HEK293T (cell line): ENCODE measurements around the gene PSTK.

Experiments
- CTCF ChIA-PET: fragments of 350-600 bp; formaldehyde crosslinking; extraction: SDS; loops from one replicate; lab custom pipeline; 2021; ENCODE audit warnings: antibody characterized with exemption, inconsistent platforms; lab: Yijun Ruan, JAX
- POLR2A ChIA-PET: fragments of 350-600 bp; formaldehyde crosslinking; extraction: SDS; loops from one replicate; lab custom pipeline; 2020; ENCODE audit warnings: antibody characterized with exemption, inconsistent platforms; lab: Yijun Ruan, JAX
- DNase-seq: peaks from one replicate; pipeline ENCODE4 v3.0.0; 2012; ENCODE audit warnings: mixed read lengths; ENCODE audit errors: extremely low spot score
- ARNT ChIP-seq: fragments of 450-650 bp; IDR thresholded peaks from 2 replicates; pipeline ENCODE4 v1.6.1; 2017; ENCODE audit warnings: mild to moderate bottlenecking
- BHLHE40 ChIP-seq: fragments of 450-650 bp; IDR thresholded peaks from 2 replicates; pipeline ENCODE4 v1.6.1; 2016; ENCODE audit warnings: mild to moderate bottlenecking, moderate library complexity, borderline replicate concordance
- CTBP1 ChIP-seq: fragments of 450-650 bp; IDR thresholded peaks from 2 replicates; pipeline ENCODE4 v1.6.1; 2016; ENCODE audit warnings: borderline replicate concordance
- ELF4 ChIP-seq: fragments of 450-650 bp; IDR thresholded peaks from 2 replicates; pipeline ENCODE4 v1.6.1; 2017; ENCODE audit warnings: antibody characterized with exemption
- FOXA1 ChIP-seq: fragments of 450-650 bp; IDR thresholded peaks from 2 replicates; pipeline ENCODE4 v1.6.1; 2016; ENCODE audit warnings: mild to moderate bottlenecking
- FOXK2 ChIP-seq: fragments of 450-650 bp; IDR thresholded peaks from 2 replicates; pipeline ENCODE4 v1.6.1; 2016; ENCODE audit warnings: mild to moderate bottlenecking
- FOXM1 ChIP-seq: fragments of 450-650 bp; IDR thresholded peaks from 2 replicates; pipeline ENCODE4 v1.6.1; 2017; ENCODE audit warnings: mild to moderate bottlenecking, borderline replicate concordance
- HDGF ChIP-seq: fragments of 450-650 bp; IDR thresholded peaks from 2 replicates; pipeline ENCODE4 v1.6.1; 2017; ENCODE audit warnings: antibody characterized with exemption, borderline replicate concordance
- L3MBTL2 ChIP-seq: fragments of 450-650 bp; conservative IDR thresholded peaks from 2 replicates; pipeline ENCODE4 v1.6.1; 2016; ENCODE audit warnings: mild to moderate bottlenecking
- LEF1 ChIP-seq: fragments of 450-650 bp; IDR thresholded peaks from 2 replicates; pipeline ENCODE4 v1.6.1; 2017; ENCODE audit warnings: mild to moderate bottlenecking, borderline replicate concordance
- NFRKB ChIP-seq: fragments of 450-650 bp; IDR thresholded peaks from 2 replicates; pipeline ENCODE4 v1.6.1; 2016; ENCODE audit warnings: mild to moderate bottlenecking, moderate library complexity
- SP1 ChIP-seq: fragments of 450-650 bp; IDR thresholded peaks from 2 replicates; pipeline ENCODE4 v1.6.1; 2017
- SUZ12 ChIP-seq: fragments of 450-650 bp; IDR thresholded peaks from 2 replicates; pipeline ENCODE4 v1.6.1; 2016; ENCODE audit warnings: mild to moderate bottlenecking
- TARDBP ChIP-seq: fragments of 450-650 bp; IDR thresholded peaks from 2 replicates; pipeline ENCODE4 v1.6.1; 2016
- ZNF384 ChIP-seq: fragments of 450-650 bp; IDR thresholded peaks from 2 replicates; pipeline ENCODE4 v1.6.1; 2016
- TF ChIP-seq, protein P1 (sequence below): fragments of 450-650 bp; IDR thresholded peaks from 2 replicates; pipeline ENCODE4 v1.6.1; 2016

Gene PSTK

DNA sequence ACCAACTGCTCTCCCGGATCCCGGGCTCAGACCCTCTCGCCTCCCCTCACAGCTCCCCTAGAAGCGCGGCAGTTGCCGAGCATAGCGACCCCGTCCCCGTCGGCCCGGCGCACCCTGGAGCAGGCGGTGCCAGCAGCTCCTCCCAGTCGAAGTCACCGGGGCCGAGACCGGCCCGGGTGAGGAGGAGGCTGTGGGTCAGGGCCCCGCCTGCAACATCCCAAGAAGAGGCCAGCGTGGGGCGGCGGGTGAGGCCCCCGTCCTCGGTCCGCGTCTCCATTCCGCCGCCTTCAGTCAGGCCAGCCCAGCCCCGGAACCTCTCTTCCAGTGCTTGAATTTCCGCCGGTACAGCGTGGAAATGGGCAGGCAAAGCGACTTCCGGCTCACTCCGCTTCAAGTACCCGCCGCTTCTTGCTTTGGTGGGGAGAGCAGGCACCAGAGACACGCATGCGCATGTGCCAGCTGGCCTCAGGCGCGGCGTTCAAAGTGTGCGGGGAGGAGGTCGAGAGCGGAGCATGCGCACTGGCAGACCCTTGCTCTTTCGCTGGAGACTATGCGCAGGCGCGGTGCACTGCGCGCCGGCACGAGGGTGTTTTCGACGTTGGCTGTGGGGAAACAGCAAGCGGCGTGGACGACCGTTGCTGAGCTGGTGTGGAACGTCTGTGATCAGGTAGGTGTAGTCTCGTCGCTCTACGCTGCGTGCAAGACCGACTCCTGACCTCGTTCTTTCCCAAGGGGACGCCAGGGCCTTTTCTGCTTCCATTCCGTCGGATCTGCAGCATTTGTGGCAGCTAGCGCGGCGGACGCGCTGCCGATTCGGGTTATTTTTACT is 26.1 kb upstream of the PSTK start, which contains the start of gene C10orf88:
TSS of gene C10orf88 (minus strand) at position 326 of the 829 bp plus-strand sequence. CDS start at position 277, 49 bp downstream.
- ChIA-PET CTCF (no interaction called here), POLR2A (interaction anchor here (0.8 to 1.8 kb wide), 3 partner anchors 8 to 29 kb away, joined by 3 to 17 read pairs (median 3); partner anchors contain the start of gene PSTK)
- peak; percentile 100 for DNase-seq
- TF ChIP-seq FOXA1 = no peak
- TF ChIP-seq BHLHE40 = no peak
- TF ChIP-seq NFRKB = peak; percentile 67; the same call in 1 of the 2 replicates
- no peak for TF ChIP-seq TARDBP
- TF ChIP-seq, protein P1, sequence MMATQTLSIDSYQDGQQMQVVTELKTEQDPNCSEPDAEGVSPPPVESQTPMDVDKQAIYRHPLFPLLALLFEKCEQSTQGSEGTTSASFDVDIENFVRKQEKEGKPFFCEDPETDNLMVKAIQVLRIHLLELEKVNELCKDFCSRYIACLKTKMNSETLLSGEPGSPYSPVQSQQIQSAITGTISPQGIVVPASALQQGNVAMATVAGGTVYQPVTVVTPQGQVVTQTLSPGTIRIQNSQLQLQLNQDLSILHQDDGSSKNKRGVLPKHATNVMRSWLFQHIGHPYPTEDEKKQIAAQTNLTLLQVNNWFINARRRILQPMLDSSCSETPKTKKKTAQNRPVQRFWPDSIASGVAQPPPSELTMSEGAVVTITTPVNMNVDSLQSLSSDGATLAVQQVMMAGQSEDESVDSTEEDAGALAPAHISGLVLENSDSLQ = 0 out of 2 replicates have a peak, but pooled peaks have one; percentile 37
- TF ChIP-seq CTBP1 = peak; percentile 86
- peak; percentile 100 for TF ChIP-seq L3MBTL2
- peak; percentile 62; the same call in 1 of the 2 replicates for TF ChIP-seq ARNT
- 0 out of 2 replicates have a peak, but pooled peaks have one; percentile 10 for TF ChIP-seq ELF4
- peak; percentile 21; the same call in 1 of the 2 replicates for TF ChIP-seq FOXM1

DNA sequence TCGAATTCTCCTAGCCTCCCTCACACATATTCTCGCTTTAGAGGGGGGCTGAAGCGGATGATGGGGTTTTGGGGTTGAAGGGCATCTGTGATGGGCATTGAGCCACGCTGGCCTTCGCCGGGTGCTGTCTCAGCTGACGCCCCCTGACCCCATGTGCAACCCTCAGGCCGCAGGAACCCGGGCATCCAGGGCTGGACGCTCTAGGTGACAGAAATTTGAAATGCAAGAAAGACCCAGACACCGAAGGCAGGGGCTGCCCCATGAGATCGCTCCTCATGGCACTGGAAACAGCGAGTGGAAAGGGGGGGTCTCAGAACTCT is 25.5 kb upstream of the PSTK start:
- peak; percentile 5 for DNase-seq
- TF ChIP-seq FOXM1 = no peak
- CTCF ChIA-PET = no interaction called here
- POLR2A ChIA-PET = interaction anchor here (0.9 to 1.8 kb wide), 2 partner anchors 26 to 28 kb away, joined by 3 to 17 read pairs; partner anchors contain the start of gene PSTK

GRCh38 chr10:122955892-122956291 is 24.3 kb upstream of the PSTK start:
- no peak for TF ChIP-seq SP1
- TF ChIP-seq TARDBP = no peak
- TF ChIP-seq SUZ12 = no peak
- TF ChIP-seq NFRKB = no peak
- no peak for TF ChIP-seq HDGF
- TF ChIP-seq, protein P1 = no peak
- no peak for TF ChIP-seq FOXA1
- TF ChIP-seq L3MBTL2 = no peak
- TF ChIP-seq LEF1 = no peak
- TF ChIP-seq CTBP1 = no peak
- TF ChIP-seq ARNT = no peak
- no peak for TF ChIP-seq FOXK2
- TF ChIP-seq FOXM1 = no peak
- no peak for TF ChIP-seq ZNF384
- TF ChIP-seq ELF4 = no peak
- no peak for TF ChIP-seq BHLHE40
- POLR2A ChIA-PET = no interaction called here
- CTCF ChIA-PET = no interaction called here
- no peak for DNase-seq

- POLR2A ChIA-PET = interaction anchor here (1.7 kb wide), 1 partner anchor 23 kb away, joined by 8 read pairs; the partner anchor contains the start of gene PSTK
- no peak for DNase-seq
- TF ChIP-seq L3MBTL2 (no peak), ELF4 (no peak), FOXK2 (no peak), FOXM1 (no peak), FOXA1 (no peak), HDGF (no peak), NFRKB (no peak), BHLHE40 (no peak), ARNT (no peak), CTBP1 (no peak), ZNF384 (no peak), SP1 (no peak), LEF1 (no peak), TARDBP (no peak), SUZ12 (no peak)
- TF ChIP-seq, protein P1 = no peak
- CTCF ChIA-PET = no interaction called here
Measured at GRCh38 chr10:122957474-122957873, 22.7 kb upstream of the PSTK start.

- no peak for DNase-seq
- TF ChIP-seq NFRKB (no peak), TARDBP (no peak), SP1 (no peak), BHLHE40 (no peak), SUZ12 (no peak), LEF1 (no peak), ARNT (no peak), ZNF384 (no peak), FOXA1 (no peak), L3MBTL2 (no peak), CTBP1 (no peak)
- ChIA-PET CTCF (no interaction called here), POLR2A (interaction anchor here (0.8 to 1.1 kb wide), 2 partner anchors 9 to 18 kb away, joined by 3 read pairs; partner anchors contain the start of gene PSTK)
Measured at GRCh38 chr10:122962405-122962804, 17.8 kb upstream of the PSTK start.

DNA sequence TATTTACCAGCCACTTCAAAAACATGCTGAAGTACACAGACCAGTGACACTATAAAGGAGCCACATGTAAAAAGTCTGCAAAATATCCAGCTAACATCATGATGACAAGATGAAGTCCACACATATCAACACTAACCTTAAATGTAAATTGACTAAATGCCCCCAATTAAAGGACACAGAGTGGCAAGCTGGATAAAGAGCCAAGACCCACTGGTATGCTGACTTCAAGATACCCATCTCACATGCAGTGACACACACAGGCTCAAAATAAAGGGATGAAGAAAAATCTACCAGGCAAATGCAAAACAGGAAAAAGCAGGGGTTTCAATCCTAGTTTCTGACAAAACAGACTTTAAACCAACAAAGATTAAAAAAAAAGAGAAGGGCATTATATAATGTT is 13.3 kb upstream of the PSTK start:
- no peak for DNase-seq
- TF ChIP-seq FOXM1 = no peak
- no peak for TF ChIP-seq L3MBTL2
- TF ChIP-seq NFRKB = no peak
- TF ChIP-seq ARNT = no peak
- POLR2A ChIA-PET = no interaction called here
- CTCF ChIA-PET = no interaction called here
